Psoas muscle (tissue), 8 donors: Measurements from ENCODE around the gene SHROOM3. TPM values are rescaled to one million over a fixed set of nuclear protein-coding genes. Genes with fewer than 3 reads are reported as not detected.

Experiments
- ATAC-seq, 4 donors: fragments of 200-7000 bp; cut with Tn5 transposase; one replicate each; pipeline ENCODE4 v1.9.1; 2020; ENCODE audit warnings: moderate library complexity in 3 of 4, mild to moderate bottlenecking in 2 of 4
- DNase-seq, 2 donors: peaks; one replicate each; pipeline ENCODE4 v3.0.0-alpha.2; 2020
- H3K27ac ChIP-seq: fragments of 200-600 bp; one replicate; pipeline ENCODE4 v1.8.0; 2022
- H3K27me3 ChIP-seq, 3 donors: fragments of 200-600 bp in 1 of 3; one replicate each; pipeline versions ENCODE4 v1.6.1 to v1.8.0; 2013 to 2022; ENCODE audit warnings: low read length in 2 of 3, mild to moderate bottlenecking in 2 of 3, moderate library complexity in 1 of 3; ENCODE audit not compliant: insufficient read depth in 3 of 3
- H3K36me3 ChIP-seq, 2 donors: fragments of 200-600 bp in 1 of 2; one replicate each; pipeline versions ENCODE4 v1.6.1 to v1.8.0; 2013 to 2022; ENCODE audit warnings: low read depth in 1 of 2, mild to moderate bottlenecking in 1 of 2, moderate library complexity in 1 of 2; ENCODE audit not compliant: insufficient read depth in 1 of 2
- H3K4me1 ChIP-seq: fragments of 200-600 bp; one replicate; pipeline ENCODE4 v1.8.0; 2022
- H3K4me3 ChIP-seq: fragments of 200-600 bp; one replicate; pipeline ENCODE4 v1.8.0; 2022; ENCODE audit warnings: mild to moderate bottlenecking
- H3K9me3 ChIP-seq: fragments of 200-600 bp; one replicate; pipeline ENCODE4 v1.8.0; 2022
- WGBS, 3 donors: extraction: QIAGEN DNeasy Blood & Tissue Kit; methylation state at CpG; one replicate each; pipeline versions ENCODE4 v1.1.6 to v1.1.7; 2013; 5-methylcytosine and 5-hydroxymethylcytosine counted together
- intact Hi-C, 2 donors: fragments of 100-400 bp; cut with DNase I; formaldehyde crosslinking; loops; one replicate each; pipeline versions ENCODE4 v1.11.0 to v1.14.2; 2022
- polyA plus RNA-seq, 3 donors: library from polyadenylated mRNA; stranded (reverse); fragments of 200-250 nt; gene quantifications; one replicate each; pipeline ENCODE4 v1.2.3, GENCODE V29; 2013
- total RNA-seq, 4 donors: library from RNA; stranded (reverse); fragmentation: NEBNext Ultra II Directional in 2 of 4; extraction: Animal tissue kit (Norgen Biotek cat#: 25700) in 2 of 4; gene quantifications; one replicate each; pipeline versions ENCODE4 v1.2.1 to v1.2.4, GENCODE V29; 2021 to 2023
- TF ChIP-seq, protein P1 (sequence below): fragments of 200-600 bp; IDR thresholded peaks from one replicate; pipeline ENCODE4 v1.8.0; 2022; ENCODE audit warnings: antibody characterized with exemption
- donor health status: healthy with polysubstance abuse.
- donor health status: DM: no; HTN: no; CAD: no; lungs with moderate emphysema.
- donor health status: Bipolar disorder and iron deficiency.
- donor health status: healthy.
- donor health status: DM: yes; HTN: yes; CAD: no.
- donor health status: DM: no; HTN: no; CAD: no.
- donor health status: DM: no; HTN: no; CAD: no.
- donor health status: DM: yes; HTN: yes; CAD: no.

The SHROOM3 gene
- total and polyA plus RNA-seq, 7 donors, result 0.01 to 0.79 (median 0.06) TPM

- Histone ChIP-seq H3K4me1 (peaks cover 12% of the 10 kb centered on the region), H3K9me3 (no peaks in the 10 kb centered on the region), H3K27me3 (peaks cover 2 to 60% (median 5%) of the 10 kb centered on the region in 3 donors), H3K4me3 (peak overlapping the region; percentile 63), H3K27ac (no peak overlapping the region), H3K36me3 (no peaks in the 10 kb centered on the region)
- ATAC-seq, result peak; percentile 39 to 68 (median 64)
- DNase-seq, result peak; percentile 30 to 57
- TF ChIP-seq, protein P1, sequence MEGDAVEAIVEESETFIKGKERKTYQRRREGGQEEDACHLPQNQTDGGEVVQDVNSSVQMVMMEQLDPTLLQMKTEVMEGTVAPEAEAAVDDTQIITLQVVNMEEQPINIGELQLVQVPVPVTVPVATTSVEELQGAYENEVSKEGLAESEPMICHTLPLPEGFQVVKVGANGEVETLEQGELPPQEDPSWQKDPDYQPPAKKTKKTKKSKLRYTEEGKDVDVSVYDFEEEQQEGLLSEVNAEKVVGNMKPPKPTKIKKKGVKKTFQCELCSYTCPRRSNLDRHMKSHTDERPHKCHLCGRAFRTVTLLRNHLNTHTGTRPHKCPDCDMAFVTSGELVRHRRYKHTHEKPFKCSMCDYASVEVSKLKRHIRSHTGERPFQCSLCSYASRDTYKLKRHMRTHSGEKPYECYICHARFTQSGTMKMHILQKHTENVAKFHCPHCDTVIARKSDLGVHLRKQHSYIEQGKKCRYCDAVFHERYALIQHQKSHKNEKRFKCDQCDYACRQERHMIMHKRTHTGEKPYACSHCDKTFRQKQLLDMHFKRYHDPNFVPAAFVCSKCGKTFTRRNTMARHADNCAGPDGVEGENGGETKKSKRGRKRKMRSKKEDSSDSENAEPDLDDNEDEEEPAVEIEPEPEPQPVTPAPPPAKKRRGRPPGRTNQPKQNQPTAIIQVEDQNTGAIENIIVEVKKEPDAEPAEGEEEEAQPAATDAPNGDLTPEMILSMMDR, result no peak
- intact Hi-C loops, result no loop called here
- 1 to 2% (median 2%) methylated on average over 53 to 87 of the region's 87 CpGs for WGBS, 3 donors
Measured at GRCh38 chr4:76689145-76689817, 254.3 kb downstream of the SHROOM3 start.

- H3K27ac ChIP-seq, result no peak overlapping the region
- peak overlapping the region; percentile 63 for H3K4me3 ChIP-seq
- no peak for DNase-seq
- peaks cover 12% of the 10 kb centered on the region for H3K4me1 ChIP-seq
- peaks cover 2 to 58% (median 8%) of the 10 kb centered on the region in 3 donors for H3K27me3 ChIP-seq
- H3K9me3 ChIP-seq, result no peaks in the 10 kb centered on the region
- H3K36me3 ChIP-seq, result no peaks in the 10 kb centered on the region
- 36 to 46% (median 44%) methylated on average over 12 of the region's 12 CpGs for WGBS, 3 donors
- TF ChIP-seq, protein P1, result no peak
- intact Hi-C loops, result no loop called here
- no peak for ATAC-seq
Measured at GRCh38 chr4:76690011-76690905, 255.2 kb downstream of the SHROOM3 start.

DNA sequence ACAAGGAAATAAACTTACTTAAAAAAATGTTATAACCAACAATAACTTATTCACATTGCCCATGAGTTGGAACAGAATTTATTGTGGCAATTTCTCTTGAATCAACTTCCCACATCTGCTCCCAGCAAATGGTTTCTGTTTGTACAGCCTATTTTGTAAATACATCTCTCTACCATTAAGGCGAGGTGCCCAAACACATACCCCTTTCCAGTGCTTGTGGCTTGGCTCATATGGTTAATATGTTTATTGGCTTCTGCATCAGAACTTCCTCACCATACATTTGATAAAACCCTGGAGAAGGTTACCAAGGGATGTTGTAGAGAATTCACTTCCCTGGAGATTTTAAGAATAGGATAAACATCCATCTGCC, 255.9 kb downstream of the SHROOM3 start:
- H3K36me3 ChIP-seq, result no peaks in the 10 kb centered on the region
- H3K27me3 ChIP-seq, result peaks cover 2 to 58% (median 10%) of the 10 kb centered on the region in 3 donors
- DNase-seq (no peak), ATAC-seq (no peak)
- intact Hi-C loops, result no loop called here
- H3K4me3 ChIP-seq, result no peak overlapping the region
- no peaks in the 10 kb centered on the region for H3K9me3 ChIP-seq
- peaks cover 12% of the 10 kb centered on the region for H3K4me1 ChIP-seq
- no peak overlapping the region for H3K27ac ChIP-seq
- 98 to 100% (median 99%) methylated on average over 1 of the region's 1 CpG for WGBS, 3 donors
- TF ChIP-seq, protein P1, result no peak

GRCh38 chr4:76691807-76692582, 257.0 kb downstream of the SHROOM3 start:
- no peaks in the 10 kb centered on the region for H3K36me3 ChIP-seq
- TF ChIP-seq, protein P1, result no peak
- H3K4me1 ChIP-seq, result peaks cover 12% of the 10 kb centered on the region
- no peaks in the 10 kb centered on the region for H3K9me3 ChIP-seq
- no peak overlapping the region for H3K27ac ChIP-seq
- H3K4me3 ChIP-seq, result no peak overlapping the region
- ATAC-seq (no peak), DNase-seq (no peak)
- peaks cover 2 to 56% (median 10%) of the 10 kb centered on the region in 3 donors for H3K27me3 ChIP-seq
- 83 to 93% (median 85%) methylated on average over 5 of the region's 5 CpGs for WGBS, 3 donors
- intact Hi-C loops, result no loop called here
